ENCODE measurements around the gene HIP1. TPM values are rescaled to one million over a fixed set of nuclear protein-coding genes. Genes with fewer than 3 reads are reported as not detected.

HIP1 gene
- total and polyA plus RNA-seq, 2 of the 13 experiments (the other 11 are each of a cell fraction or from before 2014, with no cell fraction given): 4.5 to 6.2 TPM

DNA sequence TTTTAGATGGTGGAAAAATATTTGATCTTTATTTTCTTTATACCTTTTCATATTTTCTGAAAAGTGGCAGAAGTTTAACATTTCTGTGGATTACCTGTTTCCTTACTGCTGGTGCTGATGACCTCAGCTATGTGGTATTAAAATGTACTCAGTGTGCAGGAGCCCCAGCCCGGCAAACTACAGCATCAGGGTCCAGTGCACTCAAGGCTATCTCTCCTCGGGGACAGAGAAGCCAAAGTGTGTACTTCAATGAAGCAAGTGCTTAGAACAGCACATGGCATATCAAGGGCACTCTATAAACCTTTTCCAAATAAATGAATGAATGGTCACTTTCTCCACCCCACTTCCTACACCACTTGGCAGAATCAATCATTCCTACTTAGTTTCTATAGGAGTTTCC lies 111.8 kb downstream of the HIP1 start (continued):
- TF ChIP-seq ZNF318 (CRISPR knock-in tag; IDR thresholded peaks at IDR 0.05) (no peak), ZNF644 (CRISPR knock-in tag; IDR thresholded peaks at IDR 0.05; ENCODE audit: low read depth) (no peak), REL (CRISPR knock-in tag; conservative IDR thresholded peaks at IDR 0.05) (no peak)
- TF ChIP-seq, protein P1, sequence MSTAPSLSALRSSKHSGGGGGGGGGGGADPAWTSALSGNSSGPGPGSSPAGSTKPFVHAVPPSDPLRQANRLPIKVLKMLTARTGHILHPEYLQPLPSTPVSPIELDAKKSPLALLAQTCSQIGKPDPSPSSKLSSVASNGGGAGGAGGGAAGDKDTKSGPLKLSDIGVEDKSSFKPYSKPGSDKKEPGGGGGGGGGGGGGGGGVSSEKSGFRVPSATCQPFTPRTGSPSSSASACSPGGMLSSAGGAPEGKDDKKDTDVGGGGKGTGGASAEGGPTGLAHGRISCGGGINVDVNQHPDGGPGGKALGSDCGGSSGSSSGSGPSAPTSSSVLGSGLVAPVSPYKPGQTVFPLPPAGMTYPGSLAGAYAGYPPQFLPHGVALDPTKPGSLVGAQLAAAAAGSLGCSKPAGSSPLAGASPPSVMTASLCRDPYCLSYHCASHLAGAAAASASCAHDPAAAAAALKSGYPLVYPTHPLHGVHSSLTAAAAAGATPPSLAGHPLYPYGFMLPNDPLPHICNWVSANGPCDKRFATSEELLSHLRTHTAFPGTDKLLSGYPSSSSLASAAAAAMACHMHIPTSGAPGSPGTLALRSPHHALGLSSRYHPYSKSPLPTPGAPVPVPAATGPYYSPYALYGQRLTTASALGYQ (CRISPR knock-in tag; IDR thresholded peaks at IDR 0.05): no peak

All from HepG2 (cell line).